SU-DHL-6 (cell line): ENCODE data around the gene ITPR1.

Experiments
- H2AFZ ChIP-seq: fragments of 200-600 bp; sonication (generic); 2 replicates; pipeline ENCODE4 v1.6.1; 2014; ENCODE audit warnings: low read depth, mild to moderate bottlenecking, moderate library complexity, mixed read lengths, antibody characterized with exemption, low read length; ENCODE audit not compliant: severe bottlenecking
- H3F3A ChIP-seq: fragments of 200-600 bp; shearing (Covaris generic); 2 replicates; pipeline ENCODE4 v1.6.0; 2016; ENCODE audit warnings: antibody characterized with exemption, mild to moderate bottlenecking; ENCODE audit not compliant: insufficient read depth
- H3K27ac ChIP-seq: fragments of 200-600 bp; sonication (generic); 2 replicates; pipeline ENCODE4 v1.5.1; 2016; ENCODE audit warnings: low read depth, mild to moderate bottlenecking, low read length, moderate library complexity, mixed read lengths
- H3K27me3 ChIP-seq: fragments of 200-600 bp; sonication (generic), shearing (Covaris generic); 2 replicates; pipeline ENCODE4 v1.6.0; 2014; ENCODE audit warnings: mild to moderate bottlenecking, low read length
- H3K36me3 ChIP-seq: fragments of 200-600 bp; sonication (generic); 2 replicates; pipeline ENCODE4 v1.6.1; 2014; ENCODE audit warnings: mild to moderate bottlenecking, low read length, mixed read lengths
- H3K4me2 ChIP-seq: fragments of 300-600, 200-600 bp; shearing (Covaris generic), sonication (generic); 2 replicates; pipeline ENCODE4 v1.6.0; 2014; ENCODE audit warnings: low read length, low read depth, mild to moderate bottlenecking; ENCODE audit not compliant: poor library complexity, severe bottlenecking
- H3K4me3 ChIP-seq: fragments of 200-600 bp; sonication (generic); 2 replicates; pipeline ENCODE4 v1.5.1; 2014; ENCODE audit warnings: antibody characterized with exemption, low read length, mild to moderate bottlenecking, mixed read lengths; ENCODE audit not compliant: insufficient read depth, poor library complexity, severe bottlenecking
- H3K79me2 ChIP-seq: fragments of 200-600 bp; sonication (generic); 2 replicates; pipeline ENCODE4 v1.6.1; 2014; ENCODE audit warnings: mild to moderate bottlenecking, low read length, moderate library complexity; ENCODE audit not compliant: insufficient read depth
- H3K9ac ChIP-seq: fragments of 200-600 bp; sonication (generic); 2 replicates; pipeline ENCODE4 v1.7.0; 2014; ENCODE audit warnings: mild to moderate bottlenecking, low read length
- H3K9me2 ChIP-seq: fragments of 200-600 bp; sonication (generic); replicated peaks from 2 replicates; pipeline ENCODE4 v1.6.1; 2014; ENCODE audit warnings: low read length; ENCODE audit not compliant: insufficient read depth
- H3K9me3 ChIP-seq: fragments of 200-600 bp; sonication (generic); 2 replicates; pipeline ENCODE4 v1.6.1; 2014; ENCODE audit warnings: low read length, mixed read lengths; ENCODE audit not compliant: insufficient read depth
- H4K20me1 ChIP-seq: fragments of 200-600 bp; sonication (generic); 2 replicates; pipeline ENCODE4 v1.6.1; 2014; ENCODE audit warnings: low read depth, mild to moderate bottlenecking, antibody characterized with exemption, low read length, moderate library complexity, mixed read lengths
- CTCF ChIP-seq: fragments of 200-600 bp; sonication (generic); IDR thresholded peaks from one replicate; pipeline ENCODE4 v1.5.1; 2017; ENCODE audit warnings: antibody characterized with exemption, mild to moderate bottlenecking, low read length, moderate library complexity; ENCODE audit not compliant: insufficient read depth, poor library complexity, severe bottlenecking
- EZH2phosphoT487 ChIP-seq: fragments of 200-600 bp; sonication (generic), shearing (Covaris generic); conservative IDR thresholded peaks from 2 replicates; pipeline ENCODE4 v1.6.1; 2018; ENCODE audit warnings: mild to moderate bottlenecking, antibody characterized with exemption, low read length, moderate library complexity, mixed read lengths

ITPR1 gene

GRCh38 chr3:4817128-4817527 lies 324.0 kb downstream of the ITPR1 start:
- no peaks in the 10 kb centered on the region for H3K27me3 ChIP-seq
- no peaks in the 10 kb centered on the region for H4K20me1 ChIP-seq
- H3K36me3 ChIP-seq, result no peaks in the 10 kb centered on the region
- no peak overlapping the region for H3K9ac ChIP-seq
- H3K27ac ChIP-seq, result no peak overlapping the region
- H3K79me2 ChIP-seq, result no peaks in the 10 kb centered on the region
- H3K9me2 ChIP-seq, result no peaks in the 10 kb centered on the region
- H3K4me3 ChIP-seq, result no peak overlapping the region
- no peaks in the 10 kb centered on the region for H3K9me3 ChIP-seq
- no peak overlapping the region for H3K4me2 ChIP-seq
- no peaks in the 10 kb centered on the region for H3F3A ChIP-seq
- H2AFZ ChIP-seq, result no peak overlapping the region
- no peak for TF ChIP-seq CTCF

GRCh38 chr3:4818164-4818563 lies 325.0 kb downstream of the ITPR1 start:
- TF ChIP-seq CTCF (no peak), EZH2phosphoT487 (no peak)
- Histone ChIP-seq H3K27me3 (no peaks in the 10 kb centered on the region), H3F3A (no peaks in the 10 kb centered on the region), H3K27ac (no peak overlapping the region), H2AFZ (no peak overlapping the region), H3K9me3 (no peaks in the 10 kb centered on the region), H4K20me1 (no peaks in the 10 kb centered on the region), H3K9ac (no peak overlapping the region), H3K79me2 (no peaks in the 10 kb centered on the region), H3K4me2 (no peak overlapping the region), H3K36me3 (no peaks in the 10 kb centered on the region), H3K4me3 (no peak overlapping the region), H3K9me2 (no peaks in the 10 kb centered on the region)

DNA sequence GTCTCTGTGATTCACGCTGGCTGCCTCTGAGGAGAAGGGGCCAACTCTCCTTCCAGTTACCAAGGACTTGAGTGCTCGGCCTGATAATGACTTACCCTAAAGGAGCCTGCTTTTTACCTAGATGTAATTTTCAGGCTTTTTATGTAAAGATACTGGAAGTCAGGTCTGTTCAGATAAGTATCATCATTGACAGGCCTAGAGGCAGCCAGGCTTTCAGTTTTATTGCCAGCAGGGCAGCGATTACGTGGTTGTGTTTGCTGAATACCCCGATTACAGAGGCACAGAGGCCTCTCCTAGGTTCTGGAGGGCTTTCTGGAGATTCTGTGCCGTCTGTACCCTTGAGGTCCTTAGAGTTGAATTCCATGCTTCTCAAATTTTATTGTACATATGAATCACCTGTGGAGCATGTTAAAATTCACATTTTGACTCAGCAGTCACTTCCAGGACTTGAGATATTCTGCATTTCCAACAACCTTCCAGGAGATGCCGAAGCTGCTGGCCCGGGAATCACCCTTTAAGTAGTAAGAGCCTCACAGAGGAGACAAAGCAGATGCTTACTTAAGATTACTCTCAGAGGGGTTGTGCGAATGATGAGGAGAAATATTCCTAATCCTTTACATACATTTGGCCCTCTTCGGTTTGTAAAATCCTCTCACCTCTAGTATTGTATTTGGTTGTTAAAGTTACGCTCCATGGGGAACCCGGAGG lies 326.0 kb downstream of the ITPR1 start:
- Histone ChIP-seq H3F3A (no peaks in the 10 kb centered on the region), H3K9ac (no peak overlapping the region), H4K20me1 (no peaks in the 10 kb centered on the region), H3K36me3 (no peaks in the 10 kb centered on the region), H3K9me2 (no peaks in the 10 kb centered on the region), H2AFZ (no peak overlapping the region), H3K9me3 (no peaks in the 10 kb centered on the region), H3K79me2 (no peaks in the 10 kb centered on the region), H3K4me2 (no peak overlapping the region), H3K4me3 (no peak overlapping the region), H3K27ac (no peak overlapping the region), H3K27me3 (no peaks in the 10 kb centered on the region)
- no peak for TF ChIP-seq CTCF
